Caki2 (cell line): ENCODE data around the gene EXPH5. TPM values are rescaled to one million over a fixed set of nuclear protein-coding genes. Genes with fewer than 3 reads are reported as not detected.

Source experiments
- DNase-seq: peaks from one replicate; pipeline ENCODE4 v3.0.0-alpha.2; 2015; ENCODE audit warnings: low read depth
- in situ Hi-C: cut with HindIII; loops from 2 replicates; pipeline ENCODE4 v1.10.0; 2016; ENCODE audit warnings: low sequenced_read_pairs, low pct_unique_long_range_greater_than_20kb, mixed read lengths
- total RNA-seq: library from RNA; depleted of rRNA; stranded (reverse); fragments of >200 nt; shearing (Covaris generic); gene quantifications from 2 replicates; pipeline ENCODE4 v1.2.3, GENCODE V29; 2014; ENCODE audit warnings: low replicate concordance

EXPH5 gene
- total RNA-seq, 1 experiment from 2014 or later, result 2.0 TPM

- in situ Hi-C loops, result no loop called here
- DNase-seq, result no peak
Measured at GRCh38 chr11:108576523-108576922, 17.0 kb downstream of the EXPH5 start.

GRCh38 chr11:108574675-108575074, 18.9 kb downstream of the EXPH5 start:
- no peak for DNase-seq
- in situ Hi-C loops, result no loop called here

DNA sequence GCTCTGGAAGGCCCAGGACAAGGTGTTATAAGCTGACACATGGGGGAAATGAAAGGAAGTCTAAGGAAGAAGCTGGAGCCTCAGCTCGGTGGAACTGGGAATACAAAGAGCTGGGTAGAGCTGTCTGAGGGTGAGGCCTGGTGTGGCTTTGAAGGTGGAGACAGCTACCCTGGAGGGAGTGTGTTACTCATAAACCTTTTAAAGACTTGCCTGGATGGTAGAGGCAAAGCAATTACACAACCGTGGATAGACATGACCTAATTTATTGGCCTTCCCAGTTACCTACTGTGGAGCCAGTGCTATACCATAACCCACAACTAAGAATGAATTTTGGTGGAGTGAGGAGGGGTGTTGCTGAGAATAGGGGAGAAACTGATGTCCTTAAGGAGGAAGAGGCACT, 22.6 kb downstream of the EXPH5 start:
- in situ Hi-C loops, result no loop called here
- no peak for DNase-seq

GRCh38 chr11:108569896-108570295, 23.7 kb downstream of the EXPH5 start:
- in situ Hi-C loops, result no loop called here
- no peak for DNase-seq

DNA sequence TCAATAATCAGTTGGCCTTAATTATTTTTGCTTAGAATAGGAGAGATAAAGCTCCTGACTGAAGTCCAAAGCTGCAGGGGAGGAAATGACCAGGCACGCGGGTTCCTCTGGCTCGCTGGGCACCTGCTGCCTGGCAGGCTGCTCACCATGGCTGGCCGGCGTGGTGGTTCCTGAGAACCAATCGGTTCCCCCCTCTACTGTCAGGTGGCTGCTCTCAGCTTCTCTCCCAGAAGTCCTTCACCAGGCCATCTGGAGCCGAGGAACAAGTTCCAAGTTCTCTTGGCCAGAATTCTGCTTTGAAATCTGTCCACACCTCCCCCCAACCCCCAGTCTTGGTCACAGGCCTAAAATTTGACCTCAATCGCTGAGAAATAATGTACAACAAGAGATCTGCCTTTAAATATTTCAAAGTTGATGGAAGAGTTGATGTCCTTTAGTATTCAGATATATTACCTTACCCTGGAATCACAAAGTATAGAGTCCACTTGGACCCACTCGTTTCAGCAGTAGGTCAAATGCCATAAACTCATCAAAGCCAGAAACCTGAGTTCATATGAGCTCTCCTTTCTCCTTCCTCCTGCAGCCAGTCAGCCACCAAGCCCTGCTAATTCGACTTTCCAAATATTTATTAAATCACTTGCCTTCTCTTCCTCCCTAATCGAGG, 25.2 kb downstream of the EXPH5 start:
- DNase-seq, result no peak
- in situ Hi-C loops, result no loop called here

DNA sequence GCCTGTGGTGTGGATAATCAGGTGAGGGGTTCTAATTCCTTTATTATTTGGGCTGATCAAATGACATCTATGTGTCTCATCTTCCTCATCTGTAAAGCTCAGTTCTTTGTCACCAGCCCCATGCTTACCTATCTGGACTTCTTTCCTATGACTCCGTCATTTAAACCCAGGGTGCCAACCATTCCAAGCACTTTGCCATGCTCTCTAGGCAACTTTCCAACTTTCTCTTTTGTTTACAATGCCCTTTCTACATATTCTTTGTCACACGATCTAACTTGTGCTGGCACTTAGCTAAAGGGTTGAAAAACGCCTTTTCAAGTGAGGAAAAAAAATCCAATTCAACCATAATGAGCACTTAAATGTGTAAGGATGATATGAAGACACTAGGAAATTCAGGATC, 27.9 kb downstream of the EXPH5 start:
- no peak for DNase-seq
- in situ Hi-C loops, result no loop called here

DNA sequence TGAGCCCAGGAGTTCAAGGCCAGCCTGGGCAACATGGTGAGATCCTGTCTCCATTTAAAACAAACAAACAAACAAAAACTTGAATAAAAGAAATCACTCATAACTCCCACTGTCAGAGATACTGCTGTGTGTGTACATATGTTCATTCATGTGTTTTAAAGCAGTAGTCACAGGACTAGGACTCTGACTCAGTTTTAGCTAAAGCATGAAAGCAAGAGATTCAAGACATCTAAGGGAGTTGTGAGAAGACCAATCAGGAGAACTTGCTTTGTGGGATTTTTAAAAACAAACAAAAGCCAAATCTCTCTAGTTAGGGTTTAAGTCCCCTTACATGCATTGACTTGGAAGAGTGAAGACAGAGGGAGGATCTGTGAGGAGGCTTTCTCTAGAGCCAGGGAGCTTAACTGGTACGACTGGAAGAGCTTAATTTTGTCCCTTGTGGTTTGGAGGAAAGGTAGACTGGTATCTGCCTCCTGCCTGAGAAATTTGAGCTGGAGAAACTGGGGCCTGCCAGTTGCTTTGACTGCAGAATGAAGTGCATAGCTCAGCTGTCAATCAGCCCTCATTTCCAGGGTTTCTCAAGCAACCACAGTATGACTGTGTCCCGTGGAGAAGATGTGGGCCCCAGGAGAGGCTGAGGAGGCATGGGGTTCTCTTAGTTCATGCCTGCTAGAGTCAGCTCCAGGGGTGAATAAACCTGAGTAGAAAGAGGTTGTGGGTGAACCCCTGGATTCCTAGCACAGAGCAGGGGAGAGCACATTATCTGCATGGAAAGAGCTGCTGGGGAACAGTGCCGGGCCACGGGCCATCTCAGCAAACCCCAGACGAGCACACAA, 30.6 kb downstream of the EXPH5 start:
- no peak for DNase-seq
- in situ Hi-C loops, result no loop called here

GRCh38 chr11:108561535-108561991, 32.0 kb downstream of the EXPH5 start:
- in situ Hi-C loops, result no loop called here
- no peak for DNase-seq

GRCh38 chr11:108559904-108560303, 33.7 kb downstream of the EXPH5 start:
- DNase-seq, result no peak
- in situ Hi-C loops, result no loop called here

DNA sequence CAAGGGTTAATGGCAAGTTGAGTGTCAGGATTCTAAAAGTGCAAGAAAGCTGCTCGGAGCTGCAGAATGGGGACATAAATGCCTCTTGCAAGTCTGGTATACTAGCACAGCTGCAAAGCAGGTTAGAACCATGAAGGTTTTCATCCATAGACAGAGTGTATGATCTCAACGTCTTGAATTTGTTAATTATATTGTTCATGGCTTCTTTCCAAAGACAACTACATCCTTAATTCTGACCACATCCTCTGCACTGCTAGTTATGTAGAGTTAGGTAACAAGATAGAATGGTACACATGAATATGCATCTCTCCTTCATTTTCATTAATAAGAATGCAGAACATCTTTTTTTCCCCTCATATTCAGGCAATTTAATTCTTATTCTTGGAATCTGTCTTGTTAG, 34.2 kb downstream of the EXPH5 start:
- DNase-seq, result peak; percentile 27
- in situ Hi-C loops, result no loop called here

DNA sequence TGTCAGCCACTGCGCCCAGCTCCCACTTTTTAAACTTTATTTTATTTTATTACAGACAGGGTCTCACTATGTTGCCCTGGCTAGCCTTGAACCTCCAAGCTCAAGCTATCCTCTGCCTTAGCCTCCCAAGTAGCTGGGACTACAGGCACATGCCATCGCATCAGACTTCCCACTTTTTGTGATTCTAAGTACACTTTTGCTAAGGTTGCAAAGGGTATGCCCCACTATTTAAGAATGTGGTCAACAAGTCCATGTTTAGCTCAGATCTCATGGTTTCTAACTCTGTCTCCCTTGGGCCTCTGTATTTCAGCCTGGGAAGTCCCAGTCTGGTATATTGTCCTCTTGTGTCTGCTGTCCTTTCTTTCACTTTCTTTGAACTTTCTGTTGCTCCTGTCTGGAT, 35.3 kb downstream of the EXPH5 start:
- in situ Hi-C loops, result no loop called here
- DNase-seq, result no peak

- DNase-seq, result no peak
Measured at GRCh38 chr11:108556019-108556418, 37.5 kb downstream of the EXPH5 start.

GRCh38 chr11:108551651-108552462, 41.7 kb downstream of the EXPH5 start:
- in situ Hi-C loops, result no loop called here

More at GRCh38 chr11:108556019-108556418, 37.5 kb downstream of the EXPH5 start:
- in situ Hi-C loops, result no loop called here

DNA sequence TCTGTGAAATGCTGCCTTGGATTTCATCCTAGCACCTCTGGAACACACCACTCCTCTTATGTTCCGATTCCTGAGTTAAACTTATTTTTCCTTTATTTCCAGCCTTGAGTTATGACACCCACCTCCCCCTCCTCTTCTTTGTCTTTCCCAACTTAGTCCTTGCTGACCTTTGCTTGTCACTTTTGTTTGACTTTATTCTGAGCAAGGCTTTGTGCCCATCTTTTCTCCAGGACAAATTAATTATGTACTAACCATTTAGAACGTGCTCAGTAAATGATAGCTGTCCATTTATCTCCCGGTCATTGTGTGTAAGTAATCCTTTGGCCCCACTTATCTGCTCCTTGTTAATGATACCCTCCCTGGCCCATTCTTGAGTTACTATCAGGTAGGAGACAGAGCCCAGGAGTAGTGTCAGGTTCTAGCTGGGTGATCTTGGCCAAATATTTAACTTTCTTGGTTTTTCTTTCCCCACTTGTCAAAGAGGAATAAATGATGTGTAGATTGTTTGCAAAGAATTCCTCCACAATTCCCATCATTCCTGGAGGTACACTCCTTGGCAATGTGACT, 44.2 kb downstream of the EXPH5 start:
- in situ Hi-C loops, result no loop called here
- no peak for DNase-seq

More at GRCh38 chr11:108551651-108552462, 41.7 kb downstream of the EXPH5 start:
- DNase-seq, result no peak

- in situ Hi-C loops, result no loop called here
- DNase-seq, result no peak
Measured at GRCh38 chr11:108545909-108546501, 47.6 kb downstream of the EXPH5 start.

- no peak for DNase-seq
Measured at GRCh38 chr11:108543316-108543964, 50.1 kb downstream of the EXPH5 start.

GRCh38 chr11:108541531-108541930, 52.0 kb downstream of the EXPH5 start:
- in situ Hi-C loops, result no loop called here
- no peak for DNase-seq

More at GRCh38 chr11:108543316-108543964, 50.1 kb downstream of the EXPH5 start:
- in situ Hi-C loops, result no loop called here

DNA sequence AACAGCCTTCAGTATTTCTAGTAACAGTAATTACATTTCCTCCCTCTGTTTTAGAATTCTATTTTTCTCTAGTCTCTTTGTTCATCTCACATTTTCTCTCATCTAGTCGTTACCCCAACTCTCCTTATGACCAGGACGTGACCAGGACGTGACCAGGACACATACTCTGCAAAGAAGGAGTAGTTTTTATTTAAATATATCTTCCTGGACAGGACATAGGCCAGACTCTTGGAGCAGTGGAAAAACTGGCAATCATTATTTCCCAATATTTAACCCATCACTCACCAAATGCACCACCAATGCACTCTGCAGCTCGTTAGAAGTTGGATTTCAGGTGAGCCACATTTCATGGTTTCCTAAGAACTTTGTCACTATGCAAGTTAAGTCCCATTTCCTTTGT, 55.1 kb downstream of the EXPH5 start:
- DNase-seq, result no peak
- in situ Hi-C loops, result no loop called here
